ENCODE data around the gene PNMT. TPM values are rescaled to one million over a fixed set of nuclear protein-coding genes. Genes with fewer than 3 reads are reported as not detected.

Gene PNMT
- total and polyA plus RNA-seq, 2 of the 13 experiments (the other 11 are each of a cell fraction or from before 2014, with no cell fraction given) = 0.25 TPM; not detected in 1

DNA sequence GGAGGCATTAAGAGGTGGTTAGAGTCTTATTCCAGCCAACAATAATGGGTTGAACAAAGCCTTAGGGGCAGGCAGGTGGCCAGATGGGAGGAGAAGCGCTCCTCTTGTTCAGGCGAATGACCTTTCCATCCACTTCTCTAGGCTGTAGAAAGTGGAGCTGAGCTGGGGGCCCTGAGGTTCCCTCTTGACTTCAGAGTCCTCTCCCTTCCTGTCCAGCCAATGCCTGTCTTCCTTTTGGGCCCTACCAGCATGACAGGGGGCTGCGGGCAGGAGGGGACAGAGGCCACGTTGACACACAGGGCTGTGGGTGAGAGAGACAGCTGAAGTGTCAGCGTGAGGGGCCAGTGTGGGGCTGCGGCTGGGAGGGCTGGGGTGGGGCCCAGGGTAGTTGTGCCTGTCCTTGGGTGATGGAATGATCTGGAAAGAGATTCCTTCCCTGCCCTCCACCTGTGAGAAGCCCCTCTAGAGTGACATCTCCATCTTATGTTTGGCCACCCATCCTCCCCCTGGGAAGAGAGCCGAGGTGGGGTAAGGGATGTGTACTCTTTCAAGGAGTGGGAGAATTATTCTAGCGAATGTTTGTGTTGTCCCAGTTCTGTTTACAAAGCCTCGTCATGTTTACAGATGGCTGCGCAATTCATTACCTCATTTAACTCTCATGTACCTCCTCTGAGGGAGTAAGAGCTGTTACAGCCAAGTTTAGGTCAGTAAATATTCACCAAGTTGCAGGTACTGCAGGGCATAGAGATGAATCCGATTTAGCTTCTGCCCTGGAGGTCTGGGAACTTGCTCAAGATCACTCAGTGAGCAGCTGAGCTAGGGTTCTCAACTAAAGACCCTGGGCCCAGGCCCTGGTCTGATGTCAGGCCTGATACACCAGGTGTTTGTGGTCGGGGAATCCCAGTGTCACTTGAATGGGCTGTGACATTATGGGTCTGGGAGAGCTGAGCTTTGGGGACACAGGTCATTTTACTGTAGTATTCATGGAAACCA is 34.9 kb downstream of the PNMT start (continued):
- TF ChIP-seq, protein P1, sequence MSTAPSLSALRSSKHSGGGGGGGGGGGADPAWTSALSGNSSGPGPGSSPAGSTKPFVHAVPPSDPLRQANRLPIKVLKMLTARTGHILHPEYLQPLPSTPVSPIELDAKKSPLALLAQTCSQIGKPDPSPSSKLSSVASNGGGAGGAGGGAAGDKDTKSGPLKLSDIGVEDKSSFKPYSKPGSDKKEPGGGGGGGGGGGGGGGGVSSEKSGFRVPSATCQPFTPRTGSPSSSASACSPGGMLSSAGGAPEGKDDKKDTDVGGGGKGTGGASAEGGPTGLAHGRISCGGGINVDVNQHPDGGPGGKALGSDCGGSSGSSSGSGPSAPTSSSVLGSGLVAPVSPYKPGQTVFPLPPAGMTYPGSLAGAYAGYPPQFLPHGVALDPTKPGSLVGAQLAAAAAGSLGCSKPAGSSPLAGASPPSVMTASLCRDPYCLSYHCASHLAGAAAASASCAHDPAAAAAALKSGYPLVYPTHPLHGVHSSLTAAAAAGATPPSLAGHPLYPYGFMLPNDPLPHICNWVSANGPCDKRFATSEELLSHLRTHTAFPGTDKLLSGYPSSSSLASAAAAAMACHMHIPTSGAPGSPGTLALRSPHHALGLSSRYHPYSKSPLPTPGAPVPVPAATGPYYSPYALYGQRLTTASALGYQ (CRISPR knock-in tag; IDR thresholded peaks at IDR 0.05) = no peak
- TF ChIP-seq TCF12 (IDR thresholded peaks at IDR 0.05) (no peak), TCF12 (CRISPR knock-in tag; IDR thresholded peaks at IDR 0.05) (no peak), ASH2L (IDR thresholded peaks at IDR 0.05; ENCODE audit: insufficient read length, low read depth, low read length) (peak; percentile 70), MTF2 (CRISPR knock-in tag; IDR thresholded peaks at IDR 0.05; ENCODE audit: borderline replicate concordance) (no peak), CREM (IDR thresholded peaks at IDR 0.05) (peak; percentile 84), CREM (CRISPR knock-in tag; IDR thresholded peaks at IDR 0.05) (no peak), ZNF781 (CRISPR knock-in tag; IDR thresholded peaks at IDR 0.05; ENCODE audit: borderline replicate concordance, not compliant biosample characterization) (no peak), ZNF264 (CRISPR knock-in tag; IDR thresholded peaks at IDR 0.05) (no peak; the same call in 1 of the 2 replicates), SRSF9 (IDR thresholded peaks at IDR 0.05; ENCODE audit: borderline replicate concordance, insufficient read depth, low read depth, low read length, poor library complexity, severe bottlenecking) (no peak), ZNF660 (CRISPR knock-in tag; IDR thresholded peaks at IDR 0.05; ENCODE audit: borderline replicate concordance, low read depth) (no peak), FOXK2 (IDR thresholded peaks at IDR 0.05) (peak; percentile 71), CREB1 (IDR thresholded peaks at IDR 0.05) (peak; percentile 80), CREB1 (CRISPR knock-in tag; IDR thresholded peaks at IDR 0.05) (peak; percentile 75), ZNF724P (CRISPR knock-in tag; IDR thresholded peaks at IDR 0.05; ENCODE audit: borderline replicate concordance) (peak; percentile 51; the same call in 1 of the 2 replicates), ZNF414 (CRISPR knock-in tag; IDR thresholded peaks at IDR 0.05) (no peak; the same call in 1 of the 2 replicates)
- TF ChIP-seq, protein P2, sequence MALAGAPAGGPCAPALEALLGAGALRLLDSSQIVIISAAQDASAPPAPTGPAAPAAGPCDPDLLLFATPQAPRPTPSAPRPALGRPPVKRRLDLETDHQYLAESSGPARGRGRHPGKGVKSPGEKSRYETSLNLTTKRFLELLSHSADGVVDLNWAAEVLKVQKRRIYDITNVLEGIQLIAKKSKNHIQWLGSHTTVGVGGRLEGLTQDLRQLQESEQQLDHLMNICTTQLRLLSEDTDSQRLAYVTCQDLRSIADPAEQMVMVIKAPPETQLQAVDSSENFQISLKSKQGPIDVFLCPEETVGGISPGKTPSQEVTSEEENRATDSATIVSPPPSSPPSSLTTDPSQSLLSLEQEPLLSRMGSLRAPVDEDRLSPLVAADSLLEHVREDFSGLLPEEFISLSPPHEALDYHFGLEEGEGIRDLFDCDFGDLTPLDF (CRISPR knock-in tag; IDR thresholded peaks at IDR 0.05) = no peak
- TF ChIP-seq, protein P3, sequence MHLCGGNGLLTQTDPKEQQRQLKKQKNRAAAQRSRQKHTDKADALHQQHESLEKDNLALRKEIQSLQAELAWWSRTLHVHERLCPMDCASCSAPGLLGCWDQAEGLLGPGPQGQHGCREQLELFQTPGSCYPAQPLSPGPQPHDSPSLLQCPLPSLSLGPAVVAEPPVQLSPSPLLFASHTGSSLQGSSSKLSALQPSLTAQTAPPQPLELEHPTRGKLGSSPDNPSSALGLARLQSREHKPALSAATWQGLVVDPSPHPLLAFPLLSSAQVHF (CRISPR knock-in tag; IDR thresholded peaks at IDR 0.05) = no peak
- TF ChIP-seq, protein P4, sequence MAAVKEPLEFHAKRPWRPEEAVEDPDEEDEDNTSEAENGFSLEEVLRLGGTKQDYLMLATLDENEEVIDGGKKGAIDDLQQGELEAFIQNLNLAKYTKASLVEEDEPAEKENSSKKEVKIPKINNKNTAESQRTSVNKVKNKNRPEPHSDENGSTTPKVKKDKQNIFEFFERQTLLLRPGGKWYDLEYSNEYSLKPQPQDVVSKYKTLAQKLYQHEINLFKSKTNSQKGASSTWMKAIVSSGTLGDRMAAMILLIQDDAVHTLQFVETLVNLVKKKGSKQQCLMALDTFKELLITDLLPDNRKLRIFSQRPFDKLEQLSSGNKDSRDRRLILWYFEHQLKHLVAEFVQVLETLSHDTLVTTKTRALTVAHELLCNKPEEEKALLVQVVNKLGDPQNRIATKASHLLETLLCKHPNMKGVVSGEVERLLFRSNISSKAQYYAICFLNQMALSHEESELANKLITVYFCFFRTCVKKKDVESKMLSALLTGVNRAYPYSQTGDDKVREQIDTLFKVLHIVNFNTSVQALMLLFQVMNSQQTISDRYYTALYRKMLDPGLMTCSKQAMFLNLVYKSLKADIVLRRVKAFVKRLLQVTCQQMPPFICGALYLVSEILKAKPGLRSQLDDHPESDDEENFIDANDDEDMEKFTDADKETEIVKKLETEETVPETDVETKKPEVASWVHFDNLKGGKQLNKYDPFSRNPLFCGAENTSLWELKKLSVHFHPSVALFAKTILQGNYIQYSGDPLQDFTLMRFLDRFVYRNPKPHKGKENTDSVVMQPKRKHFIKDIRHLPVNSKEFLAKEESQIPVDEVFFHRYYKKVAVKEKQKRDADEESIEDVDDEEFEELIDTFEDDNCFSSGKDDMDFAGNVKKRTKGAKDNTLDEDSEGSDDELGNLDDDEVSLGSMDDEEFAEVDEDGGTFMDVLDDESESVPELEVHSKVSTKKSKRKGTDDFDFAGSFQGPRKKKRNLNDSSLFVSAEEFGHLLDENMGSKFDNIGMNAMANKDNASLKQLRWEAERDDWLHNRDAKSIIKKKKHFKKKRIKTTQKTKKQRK (IDR thresholded peaks at IDR 0.05; ENCODE audit: low read length) = no peak
